ENCODE results near the gene FXYD1.
"Not testable (repeated sequence)": the region's sequence is repeated elsewhere in the genome, so short reads cannot be mapped to it uniquely, and the experiment has no call there.

FXYD1 gene

DNA sequence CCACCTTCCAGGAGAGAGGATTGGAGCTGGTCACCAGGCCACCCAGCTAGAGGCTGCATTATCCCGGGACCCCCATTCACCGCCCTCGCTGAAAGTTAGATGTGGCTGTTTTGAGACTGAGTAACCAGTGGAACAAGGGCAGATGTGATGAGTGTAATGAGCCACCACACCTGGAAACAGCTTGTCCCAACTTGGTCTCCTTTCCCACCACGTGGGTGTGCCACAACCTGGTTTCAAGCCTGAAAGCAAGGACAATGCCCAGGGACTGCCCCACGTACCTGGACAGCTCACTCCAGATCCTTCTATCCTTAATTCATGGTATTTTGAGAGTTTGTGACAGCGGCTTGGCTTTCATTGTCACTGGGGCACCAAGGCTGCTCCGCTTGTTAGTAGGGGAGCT, 10.8 kb upstream of the FXYD1 start:
- H3K27ac ChIP-seq (replicated peaks): no peak overlapping the region
- TF ChIP-seq SPI1 (IDR thresholded peaks at IDR 0.05; ENCODE audit: borderline replicate concordance, low read depth): no peak
- no peak for TF ChIP-seq GABPA (IDR thresholded peaks at IDR 0.05; ENCODE audit: low read depth)
- no peak for TF ChIP-seq POLR2AphosphoS5 (IDR thresholded peaks at IDR 0.05; ENCODE audit: low read depth)
- TF ChIP-seq, protein P1, sequence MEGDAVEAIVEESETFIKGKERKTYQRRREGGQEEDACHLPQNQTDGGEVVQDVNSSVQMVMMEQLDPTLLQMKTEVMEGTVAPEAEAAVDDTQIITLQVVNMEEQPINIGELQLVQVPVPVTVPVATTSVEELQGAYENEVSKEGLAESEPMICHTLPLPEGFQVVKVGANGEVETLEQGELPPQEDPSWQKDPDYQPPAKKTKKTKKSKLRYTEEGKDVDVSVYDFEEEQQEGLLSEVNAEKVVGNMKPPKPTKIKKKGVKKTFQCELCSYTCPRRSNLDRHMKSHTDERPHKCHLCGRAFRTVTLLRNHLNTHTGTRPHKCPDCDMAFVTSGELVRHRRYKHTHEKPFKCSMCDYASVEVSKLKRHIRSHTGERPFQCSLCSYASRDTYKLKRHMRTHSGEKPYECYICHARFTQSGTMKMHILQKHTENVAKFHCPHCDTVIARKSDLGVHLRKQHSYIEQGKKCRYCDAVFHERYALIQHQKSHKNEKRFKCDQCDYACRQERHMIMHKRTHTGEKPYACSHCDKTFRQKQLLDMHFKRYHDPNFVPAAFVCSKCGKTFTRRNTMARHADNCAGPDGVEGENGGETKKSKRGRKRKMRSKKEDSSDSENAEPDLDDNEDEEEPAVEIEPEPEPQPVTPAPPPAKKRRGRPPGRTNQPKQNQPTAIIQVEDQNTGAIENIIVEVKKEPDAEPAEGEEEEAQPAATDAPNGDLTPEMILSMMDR (IDR thresholded peaks at IDR 0.05; ENCODE audit: insufficient read depth, low read length): no peak
- TF ChIP-seq, protein P2, sequence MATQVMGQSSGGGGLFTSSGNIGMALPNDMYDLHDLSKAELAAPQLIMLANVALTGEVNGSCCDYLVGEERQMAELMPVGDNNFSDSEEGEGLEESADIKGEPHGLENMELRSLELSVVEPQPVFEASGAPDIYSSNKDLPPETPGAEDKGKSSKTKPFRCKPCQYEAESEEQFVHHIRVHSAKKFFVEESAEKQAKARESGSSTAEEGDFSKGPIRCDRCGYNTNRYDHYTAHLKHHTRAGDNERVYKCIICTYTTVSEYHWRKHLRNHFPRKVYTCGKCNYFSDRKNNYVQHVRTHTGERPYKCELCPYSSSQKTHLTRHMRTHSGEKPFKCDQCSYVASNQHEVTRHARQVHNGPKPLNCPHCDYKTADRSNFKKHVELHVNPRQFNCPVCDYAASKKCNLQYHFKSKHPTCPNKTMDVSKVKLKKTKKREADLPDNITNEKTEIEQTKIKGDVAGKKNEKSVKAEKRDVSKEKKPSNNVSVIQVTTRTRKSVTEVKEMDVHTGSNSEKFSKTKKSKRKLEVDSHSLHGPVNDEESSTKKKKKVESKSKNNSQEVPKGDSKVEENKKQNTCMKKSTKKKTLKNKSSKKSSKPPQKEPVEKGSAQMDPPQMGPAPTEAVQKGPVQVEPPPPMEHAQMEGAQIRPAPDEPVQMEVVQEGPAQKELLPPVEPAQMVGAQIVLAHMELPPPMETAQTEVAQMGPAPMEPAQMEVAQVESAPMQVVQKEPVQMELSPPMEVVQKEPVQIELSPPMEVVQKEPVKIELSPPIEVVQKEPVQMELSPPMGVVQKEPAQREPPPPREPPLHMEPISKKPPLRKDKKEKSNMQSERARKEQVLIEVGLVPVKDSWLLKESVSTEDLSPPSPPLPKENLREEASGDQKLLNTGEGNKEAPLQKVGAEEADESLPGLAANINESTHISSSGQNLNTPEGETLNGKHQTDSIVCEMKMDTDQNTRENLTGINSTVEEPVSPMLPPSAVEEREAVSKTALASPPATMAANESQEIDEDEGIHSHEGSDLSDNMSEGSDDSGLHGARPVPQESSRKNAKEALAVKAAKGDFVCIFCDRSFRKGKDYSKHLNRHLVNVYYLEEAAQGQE (IDR thresholded peaks at IDR 0.05; ENCODE audit: insufficient replicate concordance, low read depth): no peak
- no peak for DNase-seq (ENCODE audit: low read depth in 1 of 2, low spot score in 1 of 2)
- H3K27me3 ChIP-seq (ENCODE audit: insufficient read depth, poor library complexity, severe bottlenecking): no peaks in the 10 kb centered on the region
- H3K4me3 ChIP-seq (replicated peaks; ENCODE audit: insufficient read depth, low read length): no peak overlapping the region

DNA sequence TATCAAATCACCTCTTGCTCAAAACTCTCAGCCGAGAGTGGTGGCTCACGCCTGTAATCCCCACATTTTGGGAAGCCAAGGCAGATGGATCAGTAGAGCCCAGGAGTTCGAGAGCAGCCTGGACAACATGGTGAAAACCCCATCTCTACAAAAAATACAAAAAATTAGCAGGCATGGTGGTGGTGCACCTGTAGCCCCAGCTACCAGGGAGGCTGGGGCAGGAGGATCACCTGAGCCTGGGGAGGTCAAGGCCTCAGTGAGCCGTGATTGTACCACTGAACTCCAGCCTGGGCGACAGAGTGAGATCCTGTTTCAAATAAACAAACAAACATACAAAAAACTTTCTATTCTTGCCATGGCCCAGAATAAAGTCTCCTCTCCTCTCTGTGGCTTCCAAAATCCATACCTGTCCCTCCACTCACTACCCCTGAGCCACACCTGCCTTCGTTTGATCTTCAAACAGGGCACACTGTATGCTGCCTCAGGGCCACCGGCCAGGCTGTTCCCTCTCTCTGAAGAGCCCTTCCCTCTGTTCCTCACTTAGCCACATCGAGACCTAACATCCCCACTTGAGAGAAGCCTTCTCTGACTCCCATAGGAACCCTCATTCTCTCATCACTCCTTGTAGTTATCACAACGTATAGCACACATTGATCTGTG, 10.1 kb upstream of the FXYD1 start:
- no peak for DNase-seq (ENCODE audit: low read depth in 1 of 2, low spot score in 1 of 2)
- H3K4me3 ChIP-seq (replicated peaks; ENCODE audit: insufficient read depth, low read length): no peak overlapping the region
- no peaks in the 10 kb centered on the region for H3K27me3 ChIP-seq (ENCODE audit: insufficient read depth, poor library complexity, severe bottlenecking)
- H3K27ac ChIP-seq (replicated peaks): no peak overlapping the region
- TF ChIP-seq GABPA (IDR thresholded peaks at IDR 0.05; ENCODE audit: low read depth) (no peak), SPI1 (IDR thresholded peaks at IDR 0.05; ENCODE audit: borderline replicate concordance, low read depth) (no peak), POLR2AphosphoS5 (IDR thresholded peaks at IDR 0.05; ENCODE audit: low read depth) (no peak)
- TF ChIP-seq, protein P1 (IDR thresholded peaks at IDR 0.05; ENCODE audit: insufficient read depth, low read length): no peak
- TF ChIP-seq, protein P2 (IDR thresholded peaks at IDR 0.05; ENCODE audit: insufficient replicate concordance, low read depth): no peak

DNA sequence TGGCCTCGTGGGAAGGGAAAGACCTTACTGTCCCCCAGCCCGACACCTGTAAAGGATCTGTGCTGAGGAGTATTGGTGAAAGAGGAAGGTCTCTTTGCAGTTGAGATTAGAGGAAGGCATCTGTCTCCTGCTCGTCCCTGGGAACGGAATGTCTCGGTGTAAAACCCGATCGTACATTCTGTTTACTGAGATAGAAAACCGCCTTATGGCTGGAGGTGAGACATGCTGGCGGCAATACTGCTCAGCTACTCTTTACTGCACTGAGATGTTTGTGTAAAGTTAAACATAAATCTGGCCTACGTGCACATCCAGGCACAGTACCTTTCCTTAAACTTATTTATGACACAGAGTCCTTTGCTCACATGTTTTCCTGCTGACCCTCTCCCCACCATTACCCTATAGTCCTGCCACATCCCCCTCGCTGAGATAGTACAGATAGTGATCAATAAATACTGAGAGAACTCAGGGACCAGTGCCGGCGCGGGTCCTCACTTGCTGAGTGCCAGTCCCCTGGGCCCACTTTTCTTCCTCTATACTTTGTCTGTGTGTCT, 8.8 kb upstream of the FXYD1 start:
- not testable (repeated sequence) for H3K4me3 ChIP-seq (replicated peaks; ENCODE audit: insufficient read depth, low read length); DNase-seq (ENCODE audit: low read depth in 1 of 2, low spot score in 1 of 2); H3K27me3 ChIP-seq (ENCODE audit: insufficient read depth, poor library complexity, severe bottlenecking); H3K27ac ChIP-seq (replicated peaks)

DNA sequence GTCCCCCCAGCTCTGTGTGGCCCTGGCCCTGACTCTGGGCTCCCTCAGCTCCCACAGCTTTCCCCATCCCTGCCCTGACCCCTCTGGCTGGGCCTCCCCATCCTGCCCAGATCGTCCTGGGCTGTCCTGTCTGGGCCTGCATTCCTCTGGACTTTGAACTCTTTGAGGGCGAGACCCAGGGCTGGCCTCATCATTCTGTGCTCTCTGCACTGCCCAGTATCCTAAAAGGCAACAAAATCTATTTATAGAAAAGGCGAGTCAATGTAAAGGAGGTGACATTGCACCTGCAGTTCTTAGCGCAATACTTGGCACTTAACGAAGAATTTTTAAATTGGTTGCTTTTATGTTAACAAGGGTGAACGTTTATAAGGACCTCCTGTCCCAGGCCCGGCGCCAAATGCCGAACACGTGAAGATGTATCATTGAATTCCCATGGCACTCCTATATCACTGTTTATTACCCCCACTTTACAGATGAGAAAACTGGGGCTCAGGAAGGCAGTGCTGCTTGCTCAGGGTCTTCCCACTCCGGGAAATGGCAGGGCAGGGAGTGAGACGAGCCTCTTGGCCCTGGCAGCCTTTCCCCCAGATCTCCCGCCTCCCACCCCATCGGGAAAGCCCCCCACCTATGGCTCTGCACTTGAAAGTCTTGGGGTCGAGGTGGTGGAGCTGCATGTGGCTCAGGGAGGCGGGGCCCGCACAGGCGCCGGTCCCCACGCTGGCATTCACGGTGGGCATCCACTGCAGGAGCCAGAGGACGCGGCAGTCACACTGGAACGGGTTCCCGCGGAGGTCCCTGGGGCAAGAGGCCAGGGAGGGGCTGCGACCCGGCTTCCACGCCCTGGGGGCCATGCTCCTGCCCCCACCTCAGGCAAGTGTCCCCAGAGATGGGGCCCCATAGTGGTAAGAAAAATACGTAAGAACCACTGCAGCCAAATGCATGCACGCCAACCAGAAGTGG, 7.6 kb upstream of the FXYD1 start:
- TF ChIP-seq, protein P2 (IDR thresholded peaks at IDR 0.05; ENCODE audit: insufficient replicate concordance, low read depth): no peak
- TF ChIP-seq GABPA (IDR thresholded peaks at IDR 0.05; ENCODE audit: low read depth) (no peak), POLR2AphosphoS5 (IDR thresholded peaks at IDR 0.05; ENCODE audit: low read depth) (no peak), SPI1 (IDR thresholded peaks at IDR 0.05; ENCODE audit: borderline replicate concordance, low read depth) (no peak)
- TF ChIP-seq, protein P1 (IDR thresholded peaks at IDR 0.05; ENCODE audit: insufficient read depth, low read length): no peak
- H3K4me3 ChIP-seq (replicated peaks; ENCODE audit: insufficient read depth, low read length): no peak overlapping the region
- H3K27me3 ChIP-seq (ENCODE audit: insufficient read depth, poor library complexity, severe bottlenecking): no peaks in the 10 kb centered on the region
- no peak for DNase-seq (ENCODE audit: low read depth in 1 of 2, low spot score in 1 of 2)
- no peak overlapping the region for H3K27ac ChIP-seq (replicated peaks)
